Epithelial cell of proximal tubule (primary cell): ENCODE results near the gene FBXO34. TPM values are rescaled to one million over a fixed set of nuclear protein-coding genes. Genes with fewer than 3 reads are reported as not detected.
"Not testable (repeated sequence)": the region's sequence is repeated elsewhere in the genome, so short reads cannot be mapped to it uniquely, and the experiment has no call there.

Experiments used
- DNase-seq: peaks from one replicate; pipeline ENCODE4 v3.0.0-alpha.2; 2011; ENCODE audit warnings: low read depth
- H3K4me3 ChIP-seq: 2 replicates; pipeline ENCODE4 v1.5.1; 2011; ENCODE audit warnings: low read depth, mild to moderate bottlenecking, low read length
- total RNA-seq: library from RNA; depleted of rRNA; stranded (reverse); fragments of >200 nt; gene quantifications from 2 replicates; pipeline ENCODE4 v1.2.3, GENCODE V29; 2015
- TF ChIP-seq, protein P1 (sequence below): conservative IDR thresholded peaks from 2 replicates; pipeline ENCODE4 v1.5.1; 2012; ENCODE audit warnings: low read depth, mild to moderate bottlenecking, low read length

The FBXO34 gene
- total RNA-seq, 1 donor from 2014 or later = 21.3 TPM

DNA sequence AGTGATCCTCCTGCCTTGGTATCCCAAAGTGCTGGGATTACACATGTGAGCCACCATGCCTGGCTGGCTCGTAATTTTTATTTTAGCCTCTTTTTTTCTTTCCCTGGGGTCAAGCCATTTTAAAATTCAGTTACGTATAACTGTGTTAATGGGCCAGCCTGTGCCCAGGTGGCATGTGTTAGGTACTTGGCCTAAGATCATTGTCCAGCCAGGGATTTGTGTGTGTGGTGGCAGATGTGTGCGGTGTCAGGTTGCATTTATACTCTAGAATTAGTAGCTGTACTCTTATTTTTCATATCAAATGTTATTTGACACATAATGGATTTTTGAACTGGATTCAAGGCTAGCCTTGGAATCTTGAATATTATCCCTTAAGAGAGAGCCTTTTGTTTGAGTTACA lies 69.3 kb downstream of the FBXO34 start:
- H3K4me3 ChIP-seq = no peak overlapping the region
- no peak for DNase-seq
- TF ChIP-seq, protein P1, sequence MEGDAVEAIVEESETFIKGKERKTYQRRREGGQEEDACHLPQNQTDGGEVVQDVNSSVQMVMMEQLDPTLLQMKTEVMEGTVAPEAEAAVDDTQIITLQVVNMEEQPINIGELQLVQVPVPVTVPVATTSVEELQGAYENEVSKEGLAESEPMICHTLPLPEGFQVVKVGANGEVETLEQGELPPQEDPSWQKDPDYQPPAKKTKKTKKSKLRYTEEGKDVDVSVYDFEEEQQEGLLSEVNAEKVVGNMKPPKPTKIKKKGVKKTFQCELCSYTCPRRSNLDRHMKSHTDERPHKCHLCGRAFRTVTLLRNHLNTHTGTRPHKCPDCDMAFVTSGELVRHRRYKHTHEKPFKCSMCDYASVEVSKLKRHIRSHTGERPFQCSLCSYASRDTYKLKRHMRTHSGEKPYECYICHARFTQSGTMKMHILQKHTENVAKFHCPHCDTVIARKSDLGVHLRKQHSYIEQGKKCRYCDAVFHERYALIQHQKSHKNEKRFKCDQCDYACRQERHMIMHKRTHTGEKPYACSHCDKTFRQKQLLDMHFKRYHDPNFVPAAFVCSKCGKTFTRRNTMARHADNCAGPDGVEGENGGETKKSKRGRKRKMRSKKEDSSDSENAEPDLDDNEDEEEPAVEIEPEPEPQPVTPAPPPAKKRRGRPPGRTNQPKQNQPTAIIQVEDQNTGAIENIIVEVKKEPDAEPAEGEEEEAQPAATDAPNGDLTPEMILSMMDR = no peak

- no peak overlapping the region for H3K4me3 ChIP-seq
- no peak for DNase-seq
- TF ChIP-seq, protein P1 = no peak
These were observed 70.6 kb downstream of the FBXO34 start for GRCh38 chr14:55341781-55342180.

DNA sequence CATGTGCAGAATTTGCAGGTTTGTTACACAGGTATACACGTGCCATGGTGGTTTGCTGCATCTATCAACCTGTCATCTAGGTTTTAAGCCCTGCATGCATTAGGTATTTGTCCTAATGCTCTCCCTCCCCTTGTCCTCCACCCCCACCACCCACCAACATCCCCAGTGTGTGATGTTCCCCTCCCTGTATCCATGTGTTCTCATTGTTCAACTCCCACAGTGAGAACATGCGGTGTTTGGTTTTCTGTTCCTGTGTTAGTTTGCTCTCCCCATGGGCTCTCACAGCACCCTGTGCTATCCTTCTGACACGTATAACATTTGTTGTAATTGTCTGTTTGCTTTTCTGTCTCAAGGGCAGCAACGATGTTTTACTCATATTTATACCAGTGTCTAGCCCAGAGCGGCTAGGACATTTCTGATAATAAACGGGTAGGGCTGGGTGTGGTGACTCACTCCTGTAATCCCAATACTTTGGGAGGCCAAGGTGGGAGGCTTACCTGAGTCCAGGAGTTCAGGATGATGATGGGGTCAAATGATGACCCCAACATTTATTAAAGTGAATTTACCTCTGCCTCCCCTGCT lies 73.5 kb downstream of the FBXO34 start:
- H3K4me3 ChIP-seq, DNase-seq: not testable (repeated sequence)

GRCh38 chr14:55347040-55347439 lies 75.8 kb downstream of the FBXO34 start:
- TF ChIP-seq, protein P1 = no peak
- DNase-seq = no peak

GRCh38 chr14:55347748-55348147 lies 76.5 kb downstream of the FBXO34 start:
- H3K4me3 ChIP-seq = no peak overlapping the region
- TF ChIP-seq, protein P1 = no peak
- DNase-seq = no peak

More at GRCh38 chr14:55347040-55347439, 75.8 kb downstream of the FBXO34 start:
- H3K4me3 ChIP-seq = no peak overlapping the region

- no peak for DNase-seq
- H3K4me3 ChIP-seq = no peak overlapping the region
These were observed 77.7 kb downstream of the FBXO34 start for GRCh38 chr14:55348766-55349453.

GRCh38 chr14:55349565-55349964 lies 78.3 kb downstream of the FBXO34 start:
- peak; percentile 53 for DNase-seq
- TF ChIP-seq, protein P1 = no peak
- H3K4me3 ChIP-seq = no peak overlapping the region

More at GRCh38 chr14:55348766-55349453, 77.7 kb downstream of the FBXO34 start:
- TF ChIP-seq, protein P1 = no peak
